GM18519 (cell line): Measurements from ENCODE around the gene SLC25A11.
"Not testable (repeated sequence)": the region's sequence is repeated elsewhere in the genome, so short reads cannot be mapped to it uniquely, and the experiment has no call there.

Experiments
- ATAC-seq: cut with Tn5 transposase; IDR thresholded peaks from one replicate; pipeline ENCODE4 v1.9.1; 2021; ENCODE audit warnings: mild to moderate bottlenecking, moderate library complexity; ENCODE audit not compliant: unreplicated experiment, low FRiP score

Gene SLC25A11

DNA sequence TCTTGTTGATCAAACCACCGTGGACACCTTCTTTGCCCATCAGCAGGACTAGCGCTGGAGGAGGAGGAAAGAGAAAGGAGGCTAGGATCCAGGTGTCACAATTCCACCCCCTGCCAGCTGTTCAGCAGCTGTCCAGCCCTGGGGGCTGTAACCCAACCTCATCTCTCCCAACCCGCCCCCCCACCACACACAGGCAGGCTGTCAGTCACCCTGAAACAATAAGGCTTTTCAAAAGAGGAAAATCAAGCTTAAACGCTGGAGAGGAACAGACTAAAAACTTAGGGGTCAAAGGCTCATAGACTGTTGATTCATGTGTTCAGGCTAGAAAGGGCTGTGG lies 6.1 kb upstream of the SLC25A11 start:
- ATAC-seq = no peak

DNA sequence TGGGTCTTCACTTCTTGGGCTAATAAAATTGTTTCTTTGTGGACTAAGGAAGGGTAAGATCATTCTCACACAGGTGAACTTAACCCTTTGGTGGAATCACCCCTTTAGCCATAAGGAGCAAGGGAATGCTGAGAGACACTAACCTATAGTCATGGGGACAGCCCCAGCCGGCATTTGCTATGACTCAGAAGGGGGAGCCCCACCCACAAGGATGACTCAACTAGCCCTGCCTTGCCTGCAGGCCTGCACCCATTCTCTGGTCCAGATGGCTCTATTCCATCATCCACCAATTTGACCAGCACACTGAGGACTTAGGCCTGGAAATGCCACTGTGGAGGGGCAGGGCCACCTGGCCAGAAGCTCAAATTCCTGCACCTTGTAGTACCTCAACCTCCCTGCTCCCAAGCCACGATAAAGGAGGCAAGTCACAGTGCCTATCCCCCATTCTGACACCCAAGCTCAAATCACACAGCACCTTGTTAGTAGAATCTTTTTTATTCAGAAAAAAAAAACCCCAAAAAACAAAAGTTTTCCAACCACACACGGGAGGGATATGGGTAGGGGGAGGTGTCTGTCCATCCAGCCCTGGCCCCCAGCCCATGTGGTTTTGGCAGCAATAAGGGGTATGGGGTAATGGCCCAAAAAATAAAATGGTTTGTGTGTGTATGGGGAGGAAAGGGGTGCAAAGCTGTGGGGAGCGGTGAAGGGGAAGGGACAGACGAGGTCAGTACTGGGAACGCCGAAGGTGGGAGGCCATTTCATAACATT lies 5.5 kb upstream of the SLC25A11 start:
- no peak for ATAC-seq

- ATAC-seq = no peak
These were observed 4.8 kb upstream of the SLC25A11 start for GRCh38 chr17:4944554-4945175.

GRCh38 chr17:4944163-4944553 lies 4.3 kb upstream of the SLC25A11 start:
- no peak for ATAC-seq

DNA sequence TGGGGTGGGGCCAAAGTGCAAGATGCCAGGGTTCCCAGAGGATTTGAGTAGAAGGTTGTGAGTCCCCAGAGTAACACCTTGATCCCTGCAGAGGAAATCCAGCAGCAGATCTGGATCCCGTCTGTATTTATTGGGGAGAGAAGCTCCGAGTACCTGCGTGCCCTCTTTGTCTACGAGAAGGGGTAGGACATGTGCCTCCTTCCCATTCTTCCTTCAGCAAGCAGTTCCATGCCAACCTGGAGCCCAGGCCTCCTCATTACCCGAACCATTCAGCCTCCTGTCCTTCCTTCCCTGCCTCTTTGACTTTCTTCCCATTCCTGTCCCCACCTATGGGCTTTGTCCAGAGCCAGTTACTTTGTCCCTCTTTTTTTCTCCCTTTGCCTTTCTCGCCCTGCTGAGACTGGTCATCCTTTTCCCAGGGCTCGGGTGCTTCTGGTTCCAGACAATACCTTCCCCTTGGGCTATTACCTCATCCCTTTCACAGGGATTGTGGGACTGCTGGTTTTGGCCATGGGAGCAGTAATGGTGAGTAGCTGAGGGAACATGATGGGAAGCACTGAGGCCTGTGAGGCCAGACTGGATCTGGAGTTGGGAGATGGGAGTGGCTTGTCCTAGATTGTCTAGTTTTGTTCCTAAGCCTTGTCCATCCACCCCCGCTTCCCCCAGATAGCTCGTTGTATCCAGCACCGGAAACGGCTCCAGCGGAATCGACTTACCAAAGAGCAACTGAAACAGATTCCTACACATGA lies 3.1 kb upstream of the SLC25A11 start:
- no peak for ATAC-seq

GRCh38 chr17:4941319-4941610 lies 1.4 kb upstream of the SLC25A11 start:
- no peak for ATAC-seq

GRCh38 chr17:4940555-4941318 lies 891 bp upstream of the SLC25A11 start:
- ATAC-seq = no peak

DNA sequence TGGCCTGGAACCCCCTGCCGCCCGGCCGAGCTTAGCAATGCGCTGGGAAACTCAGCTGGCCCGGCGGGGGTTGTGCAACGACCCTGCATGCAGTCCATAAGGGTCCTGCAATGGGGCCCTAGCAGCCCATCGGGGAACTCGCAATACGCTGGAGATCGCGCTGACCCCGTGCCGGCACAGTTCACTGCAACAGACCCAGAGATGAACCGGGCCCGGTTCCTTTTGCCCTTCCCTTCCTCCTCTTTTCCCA lies 375 bp downstream of the SLC25A11 start:
- no peak for ATAC-seq

DNA sequence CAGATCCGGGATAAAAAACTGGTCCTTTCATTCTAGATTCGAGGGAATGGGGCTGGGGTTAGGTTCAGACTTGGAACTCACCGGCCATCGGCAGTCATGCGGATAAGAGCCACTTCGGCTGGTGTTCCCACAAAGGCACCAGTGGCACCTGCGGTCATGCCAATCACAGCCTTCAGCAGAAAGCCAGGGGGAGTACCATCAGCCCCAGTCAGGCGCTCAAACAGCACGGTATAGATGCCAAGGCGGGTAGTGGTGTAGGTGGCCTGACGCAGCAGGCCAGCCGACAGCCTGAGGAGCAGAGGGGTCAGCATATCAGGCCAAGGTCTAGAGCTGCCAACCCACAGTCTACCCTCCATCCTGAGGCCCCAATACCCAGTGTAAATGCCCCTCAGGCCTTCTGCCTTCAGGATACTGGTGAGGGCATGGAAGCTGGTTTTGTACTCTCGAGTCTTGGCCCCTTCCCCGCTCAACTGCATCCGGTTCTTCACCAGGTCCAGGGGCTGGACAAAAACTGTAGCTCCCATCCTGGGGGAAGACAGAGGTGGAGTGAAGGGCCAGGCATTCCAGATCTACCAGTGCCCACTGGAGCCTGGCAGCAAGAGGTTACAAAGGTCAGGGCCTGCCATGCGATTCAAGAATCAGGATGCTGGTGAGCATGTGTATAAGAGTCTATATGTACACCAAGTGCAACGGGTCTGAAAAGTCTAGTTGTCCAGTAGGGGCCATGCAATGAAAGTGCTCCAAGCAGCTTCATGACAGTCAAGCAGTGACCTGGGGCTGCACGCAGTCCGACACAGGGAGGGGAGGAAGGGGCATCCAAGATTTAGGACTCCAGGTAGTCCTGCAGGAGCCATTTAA lies 929 bp downstream of the SLC25A11 start:
- no peak for ATAC-seq

DNA sequence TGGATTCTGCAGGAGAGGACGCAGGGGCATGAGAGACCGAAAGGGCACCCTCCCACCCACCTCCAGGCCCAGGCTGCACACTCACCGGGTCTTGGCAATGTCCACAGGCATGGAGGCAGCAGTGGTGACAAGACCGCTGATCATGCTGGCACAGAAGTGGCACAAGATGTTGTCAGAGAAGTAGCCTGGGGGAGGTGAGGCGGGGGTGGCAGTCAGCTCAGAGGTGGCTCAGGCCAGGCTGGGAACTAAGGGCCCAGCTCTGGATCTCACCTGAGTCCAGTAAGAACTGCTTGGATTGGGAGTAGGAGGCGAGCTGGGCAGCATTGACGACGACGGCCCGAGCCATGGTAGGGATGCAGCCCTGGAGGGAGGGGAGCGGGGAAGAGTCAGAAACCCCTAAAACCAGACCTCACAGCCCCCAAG lies 1.8 kb downstream of the SLC25A11 start:
- ATAC-seq = no peak

DNA sequence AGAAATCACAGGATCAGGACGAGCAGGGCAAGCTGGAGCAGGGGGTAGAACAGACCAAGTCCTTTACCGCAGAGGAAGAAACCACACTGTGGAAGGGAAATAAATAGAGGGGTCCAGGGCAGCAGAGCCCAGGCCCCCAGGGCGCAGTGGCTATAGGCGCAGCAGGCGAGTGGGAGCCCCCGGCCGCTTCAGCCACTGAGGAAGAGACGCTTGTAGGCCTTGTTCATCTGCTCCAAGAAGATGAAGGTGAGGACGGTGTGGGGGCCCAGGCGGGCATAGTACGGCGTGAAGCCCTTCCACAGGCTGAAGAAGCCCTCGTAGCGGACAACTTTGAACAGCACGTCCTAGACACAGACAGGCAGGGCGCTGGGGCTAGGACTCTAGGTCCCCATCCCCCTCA lies 2.3 kb downstream of the SLC25A11 start:
- ATAC-seq = no peak

GRCh38 chr17:4936436-4936835 lies 3.4 kb downstream of the SLC25A11 start:
- no peak for ATAC-seq

DNA sequence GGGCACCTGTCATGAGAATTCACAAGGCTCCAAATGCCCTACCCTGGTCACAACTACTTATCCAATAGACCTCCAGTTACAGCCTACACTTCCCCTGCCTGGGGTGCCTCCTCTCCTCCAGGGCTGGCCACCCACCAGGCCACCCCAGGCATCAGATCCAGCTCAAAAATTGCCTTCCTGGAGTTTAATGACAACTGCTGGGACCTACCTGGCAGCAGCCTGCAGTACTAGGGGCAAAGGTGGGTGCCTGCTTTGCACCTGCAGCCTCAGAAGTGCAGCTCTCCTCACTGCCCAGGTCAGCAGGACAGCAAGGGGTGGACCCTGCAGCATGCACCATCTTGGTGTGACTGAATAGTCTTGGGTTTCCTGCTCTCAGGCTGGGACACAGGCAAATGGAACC lies 4.2 kb downstream of the SLC25A11 start:
- ATAC-seq = no peak

- no peak for ATAC-seq
These were observed 5.5 kb downstream of the SLC25A11 start for GRCh38 chr17:4934173-4934979.

- no peak for ATAC-seq
These were observed 6.2 kb downstream of the SLC25A11 start for GRCh38 chr17:4933646-4934045.

- ATAC-seq = no peak
These were observed 7.1 kb downstream of the SLC25A11 start for GRCh38 chr17:4932756-4933155.

- no peak for ATAC-seq
These were observed 7.9 kb downstream of the SLC25A11 start, which contains the start of gene GP1BA for GRCh38 chr17:4931963-4932362. Gene GP1BA (plus strand): TSS chr17:4932277. CDS start chr17:4932605, 328 bp downstream.

- no peak for ATAC-seq
These were observed 11.0 kb downstream of the SLC25A11 start for GRCh38 chr17:4928881-4929280.

GRCh38 chr17:4926577-4927335 lies 13.1 kb downstream of the SLC25A11 start:
- ATAC-seq = not testable (repeated sequence)
